ENCODE data around the gene CX3CL1.

DNA sequence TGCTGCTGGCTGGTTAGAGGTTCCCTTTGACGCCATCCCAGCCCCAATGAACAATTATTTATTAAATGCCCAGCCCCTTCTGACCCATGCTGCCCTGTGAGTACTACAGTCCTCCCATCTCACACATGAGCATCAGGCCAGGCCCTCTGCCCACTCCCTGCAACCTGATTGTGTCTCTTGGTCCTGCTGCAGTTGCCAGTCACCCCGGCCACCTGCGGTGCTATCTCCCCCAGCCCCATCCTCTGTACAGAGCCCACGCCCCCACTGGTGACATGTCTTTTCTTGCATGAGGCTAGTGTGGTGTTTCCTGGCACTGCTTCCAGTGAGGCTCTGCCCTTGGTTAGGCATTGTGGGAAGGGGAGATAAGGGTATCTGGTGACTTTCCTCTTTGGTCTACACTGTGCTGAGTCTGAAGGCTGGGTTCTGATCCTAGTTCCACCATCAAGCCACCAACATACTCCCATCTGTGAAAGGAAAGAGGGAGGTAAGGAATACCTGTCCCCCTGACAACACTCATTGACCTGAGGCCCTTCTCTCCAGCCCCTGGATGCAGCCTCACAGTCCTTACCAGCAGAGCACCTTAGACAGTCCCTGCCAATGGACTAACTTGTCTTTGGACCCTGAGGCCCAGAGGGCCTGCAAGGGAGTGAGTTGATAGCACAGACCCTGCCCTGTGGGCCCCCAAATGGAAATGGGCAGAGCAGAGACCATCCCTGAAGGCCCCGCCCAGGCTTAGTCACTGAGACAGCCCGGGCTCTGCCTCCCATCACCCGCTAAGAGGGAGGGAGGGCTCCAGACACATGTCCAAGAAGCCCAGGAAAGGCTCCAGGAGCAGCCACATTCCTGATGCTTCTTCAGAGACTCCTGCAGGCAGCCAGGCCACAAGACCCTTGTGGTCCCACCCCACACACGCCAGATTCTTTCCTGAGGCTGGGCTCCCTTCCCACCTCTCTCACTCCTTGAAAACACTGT lies 11.3 kb downstream of the CX3CL1 start:
- TF ChIP-seq EZH2 (IDR thresholded peaks at IDR 0.05; ENCODE audit: insufficient read depth, low read length) = no peak
- TF ChIP-seq, protein P1, sequence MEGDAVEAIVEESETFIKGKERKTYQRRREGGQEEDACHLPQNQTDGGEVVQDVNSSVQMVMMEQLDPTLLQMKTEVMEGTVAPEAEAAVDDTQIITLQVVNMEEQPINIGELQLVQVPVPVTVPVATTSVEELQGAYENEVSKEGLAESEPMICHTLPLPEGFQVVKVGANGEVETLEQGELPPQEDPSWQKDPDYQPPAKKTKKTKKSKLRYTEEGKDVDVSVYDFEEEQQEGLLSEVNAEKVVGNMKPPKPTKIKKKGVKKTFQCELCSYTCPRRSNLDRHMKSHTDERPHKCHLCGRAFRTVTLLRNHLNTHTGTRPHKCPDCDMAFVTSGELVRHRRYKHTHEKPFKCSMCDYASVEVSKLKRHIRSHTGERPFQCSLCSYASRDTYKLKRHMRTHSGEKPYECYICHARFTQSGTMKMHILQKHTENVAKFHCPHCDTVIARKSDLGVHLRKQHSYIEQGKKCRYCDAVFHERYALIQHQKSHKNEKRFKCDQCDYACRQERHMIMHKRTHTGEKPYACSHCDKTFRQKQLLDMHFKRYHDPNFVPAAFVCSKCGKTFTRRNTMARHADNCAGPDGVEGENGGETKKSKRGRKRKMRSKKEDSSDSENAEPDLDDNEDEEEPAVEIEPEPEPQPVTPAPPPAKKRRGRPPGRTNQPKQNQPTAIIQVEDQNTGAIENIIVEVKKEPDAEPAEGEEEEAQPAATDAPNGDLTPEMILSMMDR (IDR thresholded peaks at IDR 0.05; ENCODE audit: insufficient read depth, low read depth, low read length) = no peak
